ENCODE data around the gene INAFM1. TPM values are rescaled to one million over a fixed set of nuclear protein-coding genes. Genes with fewer than 3 reads are reported as not detected.

INAFM1 gene
- total and polyA plus RNA-seq, 2 donors (not counting 3 experiments of a cell fraction or from before 2014, with no cell fraction given): 2.8 to 8.3 TPM

- peak overlapping the region; percentile 74 for H2AFZ ChIP-seq (ENCODE audit: low read depth, low read length)
- no peaks in the 10 kb centered on the region for H3K9me1 ChIP-seq (replicated peaks; ENCODE audit: control insufficient read depth, extremely low read depth, insufficient read depth, low read length)
- no peak for FAIRE-seq
- peak overlapping the region; percentile 41 for H3K9ac ChIP-seq (replicated peaks; ENCODE audit: extremely low read depth, insufficient read depth, low read length)
- H3K36me3 ChIP-seq (ENCODE audit: control insufficient read depth in 2 of 2, extremely low read depth in 1 of 2, insufficient read depth in 2 of 2, low read length in 2 of 2): no peaks in the 10 kb centered on the region
- peaks cover 21% of the 10 kb centered on the region for H3K4me1 ChIP-seq (ENCODE audit: control insufficient read depth, extremely low read depth, insufficient read depth, low read length)
- H3K4me3 ChIP-seq (replicated peaks in 1 of 3; ENCODE audit: insufficient read depth in 1 of 3, low read depth in 1 of 3, low read length in 3 of 3): no peak overlapping the region
- BruUV-seq (replicated peaks): TSS peak; percentile 59
- TF ChIP-seq, protein P1, sequence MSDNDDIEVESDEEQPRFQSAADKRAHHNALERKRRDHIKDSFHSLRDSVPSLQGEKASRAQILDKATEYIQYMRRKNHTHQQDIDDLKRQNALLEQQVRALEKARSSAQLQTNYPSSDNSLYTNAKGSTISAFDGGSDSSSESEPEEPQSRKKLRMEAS (IDR thresholded peaks at IDR 0.05; ENCODE audit: insufficient read depth, insufficient read length): no peak
- TF ChIP-seq JUN (IDR thresholded peaks at IDR 0.05; ENCODE audit: borderline replicate concordance, insufficient read depth, insufficient read length, low read depth): no peak
- TF ChIP-seq, protein P2, sequence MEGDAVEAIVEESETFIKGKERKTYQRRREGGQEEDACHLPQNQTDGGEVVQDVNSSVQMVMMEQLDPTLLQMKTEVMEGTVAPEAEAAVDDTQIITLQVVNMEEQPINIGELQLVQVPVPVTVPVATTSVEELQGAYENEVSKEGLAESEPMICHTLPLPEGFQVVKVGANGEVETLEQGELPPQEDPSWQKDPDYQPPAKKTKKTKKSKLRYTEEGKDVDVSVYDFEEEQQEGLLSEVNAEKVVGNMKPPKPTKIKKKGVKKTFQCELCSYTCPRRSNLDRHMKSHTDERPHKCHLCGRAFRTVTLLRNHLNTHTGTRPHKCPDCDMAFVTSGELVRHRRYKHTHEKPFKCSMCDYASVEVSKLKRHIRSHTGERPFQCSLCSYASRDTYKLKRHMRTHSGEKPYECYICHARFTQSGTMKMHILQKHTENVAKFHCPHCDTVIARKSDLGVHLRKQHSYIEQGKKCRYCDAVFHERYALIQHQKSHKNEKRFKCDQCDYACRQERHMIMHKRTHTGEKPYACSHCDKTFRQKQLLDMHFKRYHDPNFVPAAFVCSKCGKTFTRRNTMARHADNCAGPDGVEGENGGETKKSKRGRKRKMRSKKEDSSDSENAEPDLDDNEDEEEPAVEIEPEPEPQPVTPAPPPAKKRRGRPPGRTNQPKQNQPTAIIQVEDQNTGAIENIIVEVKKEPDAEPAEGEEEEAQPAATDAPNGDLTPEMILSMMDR (IDR thresholded peaks at IDR 0.05; ENCODE audit: extremely low read depth in 1 of 2, insufficient read depth in 1 of 2, low read depth in 1 of 2, low read length in 2 of 2): no peak
- TF ChIP-seq POLR2A (IDR thresholded peaks at IDR 0.05; ENCODE audit: low read depth, low read length): no peak
- no peak for TF ChIP-seq POLR2AphosphoS5 (IDR thresholded peaks at IDR 0.05; ENCODE audit: insufficient read depth, low read depth, low read length)
- no peak for TF ChIP-seq MYC (IDR thresholded peaks at IDR 0.05; ENCODE audit: low read depth, low read length)
- no peak for TF ChIP-seq GATA2 (IDR thresholded peaks at IDR 0.05; ENCODE audit: insufficient read depth, insufficient read length, low read depth, low read length)
- TF ChIP-seq FOS (IDR thresholded peaks at IDR 0.05; ENCODE audit: borderline replicate concordance, insufficient read depth, low read length): no peak
- TF ChIP-seq EZH2 (IDR thresholded peaks at IDR 0.05; ENCODE audit: borderline replicate concordance, low read depth, low read length, severe bottlenecking): no peak
- POLR2A ChIA-PET: interaction anchor here (1.0 to 1.8 kb wide), 4 partner anchors 13 to 86 kb away, joined by 6 to 9 read pairs (median 8); partner anchors contain the start of gene CCDC9
- no peaks in the 10 kb centered on the region for H3K9me3 ChIP-seq (replicated peaks; ENCODE audit: control insufficient read depth, insufficient read depth, low read length)
- peak overlapping the region; percentile 79 for H3K4me2 ChIP-seq (ENCODE audit: insufficient read depth, low read length)
- CTCF ChIA-PET: interaction anchor here (0.6 to 8.3 kb wide), 12 partner anchors 9 to 115 kb away, joined by 3 to 533 read pairs (median 6); partner anchors contain the start of gene CCDC9
- H3K27me3 ChIP-seq (ENCODE audit: control insufficient read depth in 2 of 2, insufficient read depth in 2 of 2, low read length in 2 of 2): no peaks in the 10 kb centered on the region
- no peaks in the 10 kb centered on the region for H4K20me1 ChIP-seq (replicated peaks; ENCODE audit: control insufficient read depth, extremely low read depth, insufficient read depth, low read length)
- intact Hi-C loops (cut with micrococcal nuclease) (loop anchor here (5.0 kb wide), 2 partner anchors 206 to 386 kb away; no protein-coding TSS in a partner anchor), dilution Hi-C loops (cut with MboI; ENCODE audit: extremely low pct_ligation_motif_present, low sequenced_read_pairs) (no loop called here)
- H3K27ac ChIP-seq (ENCODE audit: insufficient read depth, low read depth, low read length): peak overlapping the region; percentile 49
- no peaks in the 10 kb centered on the region for H3K79me2 ChIP-seq (ENCODE audit: control insufficient read depth, insufficient read depth, low read length)
- DNase-seq (ENCODE audit: low read depth, low spot score): peak; percentile 37
These were observed 31.3 kb upstream of the INAFM1 start for GRCh38 chr19:47243364-47243775.

Data from endothelial cell of umbilical vein (primary cell).